ENCODE data around the gene FOXF2. TPM values are rescaled to one million over a fixed set of nuclear protein-coding genes. Genes with fewer than 3 reads are reported as not detected.

Gene FOXF2
- total and polyA plus RNA-seq, 2 of the 13 experiments (the other 11 are each of a cell fraction or from before 2014, with no cell fraction given), result not detected

DNA sequence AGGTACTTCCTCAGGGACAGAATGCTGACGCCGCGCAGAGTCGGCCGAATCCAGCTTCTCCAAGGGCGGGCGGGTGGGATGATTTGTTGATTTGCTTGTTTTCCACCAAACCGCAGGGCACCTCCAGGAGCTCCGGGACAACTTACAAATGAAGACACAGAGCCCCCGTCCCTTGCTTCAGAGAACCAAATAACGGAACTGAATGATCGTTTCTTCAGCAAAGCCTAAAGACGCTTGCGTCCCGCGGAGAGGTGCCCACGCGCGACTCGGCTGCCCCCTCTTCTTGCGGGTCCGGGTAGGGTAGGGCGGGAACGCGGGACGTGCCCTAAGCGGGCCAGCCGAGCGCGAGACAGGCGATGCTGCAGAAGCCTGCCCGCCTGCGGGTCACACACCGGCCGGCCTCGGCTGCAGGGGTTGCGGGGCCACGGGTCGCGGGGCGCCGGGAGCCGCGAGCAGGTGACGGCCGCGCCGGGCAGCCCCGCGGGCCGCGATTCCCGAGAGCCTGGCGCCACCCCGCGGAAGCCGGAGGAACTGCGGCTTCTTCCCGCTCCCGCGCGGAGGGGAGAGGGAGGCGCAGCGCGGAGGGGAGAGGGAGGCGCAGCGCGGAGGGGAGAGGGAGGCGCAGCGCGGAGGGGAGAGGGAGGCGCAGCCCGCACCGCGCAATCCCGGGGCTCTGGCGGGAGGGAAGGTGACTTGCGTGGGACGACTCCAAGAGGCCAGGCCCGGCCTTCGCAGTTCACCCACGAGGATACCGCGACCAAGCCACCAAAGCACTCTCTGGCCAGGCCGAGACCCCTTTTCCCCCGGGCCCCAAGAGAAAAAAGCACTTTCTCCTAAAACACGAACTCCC is 7.7 kb upstream of the FOXF2 start (continued):
- TF ChIP-seq KDM3A (CRISPR knock-in tag; IDR thresholded peaks at IDR 0.05; ENCODE audit: low read depth), result peak; percentile 84; the same call in 1 of the 2 replicates
- no peak for TF ChIP-seq MZF1 (CRISPR knock-in tag; IDR thresholded peaks at IDR 0.05; ENCODE audit: borderline replicate concordance)
- peak; percentile 80; the same call in 1 of the 2 replicates for TF ChIP-seq DNMT1 (CRISPR knock-in tag; IDR thresholded peaks at IDR 0.05)
- no peak for TF ChIP-seq ZBTB3 (CRISPR knock-in tag; IDR thresholded peaks at IDR 0.05; ENCODE audit: borderline replicate concordance, low read depth)
- TF ChIP-seq CBX2 (IDR thresholded peaks at IDR 0.05; ENCODE audit: low read depth, low read length), result no peak
- peak; percentile 85; the same call in 1 of the 2 replicates for TF ChIP-seq CBX2 (CRISPR knock-in tag; IDR thresholded peaks at IDR 0.05; ENCODE audit: low read depth)
- TF ChIP-seq GTF2F1 (IDR thresholded peaks at IDR 0.05; ENCODE audit: low read length), result no peak
- TF ChIP-seq ZNF10 (CRISPR knock-in tag; IDR thresholded peaks at IDR 0.05; ENCODE audit: borderline replicate concordance, low read depth), result no peak
- TF ChIP-seq, protein P1, sequence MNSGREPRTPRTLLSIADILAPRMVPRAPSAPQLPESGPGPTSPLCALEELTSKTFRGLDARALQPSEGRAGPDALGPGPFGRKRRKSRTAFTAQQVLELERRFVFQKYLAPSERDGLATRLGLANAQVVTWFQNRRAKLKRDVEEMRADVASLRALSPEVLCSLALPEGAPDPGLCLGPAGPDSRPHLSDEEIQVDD (CRISPR knock-in tag; IDR thresholded peaks at IDR 0.05; ENCODE audit: borderline replicate concordance), result 0 out of 2 replicates have a peak, but pooled peaks have one; percentile 30
- 0 out of 2 replicates have a peak, but pooled peaks have one; percentile 14 for TF ChIP-seq ZNF547 (CRISPR knock-in tag; IDR thresholded peaks at IDR 0.05)
- peak; percentile 44; the same call in 1 of the 2 replicates for TF ChIP-seq ZFY (CRISPR knock-in tag; IDR thresholded peaks at IDR 0.05)
- no peak for TF ChIP-seq SRSF1 (optimal IDR thresholded peaks at IDR 0.05; ENCODE audit: low read depth, low read length)
- TF ChIP-seq, protein P2, sequence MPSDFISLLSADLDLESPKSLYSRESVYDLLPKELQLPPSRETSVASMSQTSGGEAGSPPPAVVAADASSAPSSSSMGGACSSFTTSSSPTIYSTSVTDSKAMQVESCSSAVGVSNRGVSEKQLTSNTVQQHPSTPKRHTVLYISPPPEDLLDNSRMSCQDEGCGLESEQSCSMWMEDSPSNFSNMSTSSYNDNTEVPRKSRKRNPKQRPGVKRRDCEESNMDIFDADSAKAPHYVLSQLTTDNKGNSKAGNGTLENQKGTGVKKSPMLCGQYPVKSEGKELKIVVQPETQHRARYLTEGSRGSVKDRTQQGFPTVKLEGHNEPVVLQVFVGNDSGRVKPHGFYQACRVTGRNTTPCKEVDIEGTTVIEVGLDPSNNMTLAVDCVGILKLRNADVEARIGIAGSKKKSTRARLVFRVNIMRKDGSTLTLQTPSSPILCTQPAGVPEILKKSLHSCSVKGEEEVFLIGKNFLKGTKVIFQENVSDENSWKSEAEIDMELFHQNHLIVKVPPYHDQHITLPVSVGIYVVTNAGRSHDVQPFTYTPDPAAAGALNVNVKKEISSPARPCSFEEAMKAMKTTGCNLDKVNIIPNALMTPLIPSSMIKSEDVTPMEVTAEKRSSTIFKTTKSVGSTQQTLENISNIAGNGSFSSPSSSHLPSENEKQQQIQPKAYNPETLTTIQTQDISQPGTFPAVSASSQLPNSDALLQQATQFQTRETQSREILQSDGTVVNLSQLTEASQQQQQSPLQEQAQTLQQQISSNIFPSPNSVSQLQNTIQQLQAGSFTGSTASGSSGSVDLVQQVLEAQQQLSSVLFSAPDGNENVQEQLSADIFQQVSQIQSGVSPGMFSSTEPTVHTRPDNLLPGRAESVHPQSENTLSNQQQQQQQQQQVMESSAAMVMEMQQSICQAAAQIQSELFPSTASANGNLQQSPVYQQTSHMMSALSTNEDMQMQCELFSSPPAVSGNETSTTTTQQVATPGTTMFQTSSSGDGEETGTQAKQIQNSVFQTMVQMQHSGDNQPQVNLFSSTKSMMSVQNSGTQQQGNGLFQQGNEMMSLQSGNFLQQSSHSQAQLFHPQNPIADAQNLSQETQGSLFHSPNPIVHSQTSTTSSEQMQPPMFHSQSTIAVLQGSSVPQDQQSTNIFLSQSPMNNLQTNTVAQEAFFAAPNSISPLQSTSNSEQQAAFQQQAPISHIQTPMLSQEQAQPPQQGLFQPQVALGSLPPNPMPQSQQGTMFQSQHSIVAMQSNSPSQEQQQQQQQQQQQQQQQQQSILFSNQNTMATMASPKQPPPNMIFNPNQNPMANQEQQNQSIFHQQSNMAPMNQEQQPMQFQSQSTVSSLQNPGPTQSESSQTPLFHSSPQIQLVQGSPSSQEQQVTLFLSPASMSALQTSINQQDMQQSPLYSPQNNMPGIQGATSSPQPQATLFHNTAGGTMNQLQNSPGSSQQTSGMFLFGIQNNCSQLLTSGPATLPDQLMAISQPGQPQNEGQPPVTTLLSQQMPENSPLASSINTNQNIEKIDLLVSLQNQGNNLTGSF (CRISPR knock-in tag; IDR thresholded peaks at IDR 0.05), result peak; percentile 62; the same call in 1 of the 2 replicates
- TF ChIP-seq, protein P3, sequence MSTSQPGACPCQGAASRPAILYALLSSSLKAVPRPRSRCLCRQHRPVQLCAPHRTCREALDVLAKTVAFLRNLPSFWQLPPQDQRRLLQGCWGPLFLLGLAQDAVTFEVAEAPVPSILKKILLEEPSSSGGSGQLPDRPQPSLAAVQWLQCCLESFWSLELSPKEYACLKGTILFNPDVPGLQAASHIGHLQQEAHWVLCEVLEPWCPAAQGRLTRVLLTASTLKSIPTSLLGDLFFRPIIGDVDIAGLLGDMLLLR (CRISPR knock-in tag; IDR thresholded peaks at IDR 0.05), result 0 out of 2 replicates have a peak, but pooled peaks have one; percentile 53
- no peak for TF ChIP-seq U2AF2 (IDR thresholded peaks at IDR 0.05; ENCODE audit: low read depth, low read length)
- TF ChIP-seq TSC22D2 (CRISPR knock-in tag; IDR thresholded peaks at IDR 0.05; ENCODE audit: borderline replicate concordance), result no peak
- no peak for TF ChIP-seq ZNF17 (CRISPR knock-in tag; IDR thresholded peaks at IDR 0.05)
- TF ChIP-seq MAFG (CRISPR knock-in tag; IDR thresholded peaks at IDR 0.05), result no peak
- no peak for TF ChIP-seq CBX5 (CRISPR knock-in tag; IDR thresholded peaks at IDR 0.05; ENCODE audit: borderline replicate concordance)
- no peak for TF ChIP-seq ATF1 (CRISPR knock-in tag; IDR thresholded peaks at IDR 0.05)
- TF ChIP-seq, protein P4, sequence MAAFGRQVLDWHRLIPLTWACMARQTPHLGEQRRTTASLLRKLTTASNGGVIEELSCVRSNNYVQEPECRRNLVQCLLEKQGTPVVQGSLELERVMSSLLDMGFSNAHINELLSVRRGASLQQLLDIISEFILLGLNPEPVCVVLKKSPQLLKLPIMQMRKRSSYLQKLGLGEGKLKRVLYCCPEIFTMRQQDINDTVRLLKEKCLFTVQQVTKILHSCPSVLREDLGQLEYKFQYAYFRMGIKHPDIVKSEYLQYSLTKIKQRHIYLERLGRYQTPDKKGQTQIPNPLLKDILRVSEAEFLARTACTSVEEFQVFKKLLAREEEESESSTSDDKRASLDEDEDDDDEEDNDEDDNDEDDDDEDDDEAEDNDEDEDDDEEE (CRISPR knock-in tag; IDR thresholded peaks at IDR 0.05), result 0 out of 2 replicates have a peak, but pooled peaks have one; percentile 65
- TF ChIP-seq MTF2 (CRISPR knock-in tag; IDR thresholded peaks at IDR 0.05; ENCODE audit: borderline replicate concordance), result peak; percentile 97; the same call in 1 of the 2 replicates
- peak; percentile 42; the same call in 1 of the 2 replicates for TF ChIP-seq ZNF782 (CRISPR knock-in tag; IDR thresholded peaks at IDR 0.05; ENCODE audit: borderline replicate concordance)

Data from HepG2 (cell line).